Measurements from ENCODE around the gene MARCO.
"Not testable (repeated sequence)": the region's sequence is repeated elsewhere in the genome, so short reads cannot be mapped to it uniquely, and the experiment has no call there.

DNA sequence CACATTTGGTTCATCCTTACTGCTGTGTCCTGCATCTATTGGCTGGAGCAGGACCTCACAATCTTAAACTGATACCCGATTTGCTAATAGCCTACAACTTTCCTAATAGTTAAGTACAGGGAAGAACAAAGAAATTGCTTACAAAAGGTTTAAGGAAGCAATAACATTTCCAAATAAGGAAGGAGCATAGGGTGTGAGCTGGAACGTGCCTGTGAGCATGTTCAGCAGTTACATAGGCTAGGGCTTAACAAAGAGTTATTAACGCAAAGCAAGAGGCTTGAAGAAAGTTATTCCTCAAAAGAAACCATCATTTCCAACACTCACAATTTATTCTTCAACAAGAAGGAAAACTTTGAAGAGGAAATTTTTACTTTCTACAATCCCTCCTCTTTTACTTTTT lies 6.3 kb downstream of the MARCO start:
- TF ChIP-seq POLR2A, CTCF (IDR thresholded peaks at IDR 0.05): not testable (repeated sequence)
